Bronchial epithelial cell (primary cell): ENCODE data around the gene CTNND2. TPM values are rescaled to one million over a fixed set of nuclear protein-coding genes. Genes with fewer than 3 reads are reported as not detected.
"Not testable (repeated sequence)": the region's sequence is repeated elsewhere in the genome, so short reads cannot be mapped to it uniquely, and the experiment has no call there.

Experiments used
- DNase-seq: peaks from one replicate; pipeline ENCODE4 v3.0.0-alpha.2; 2010; ENCODE audit warnings: low read depth
- FAIRE-seq: peaks from 2 replicates; lab custom pipeline; 2011; peaks lifted over from hg19 to GRCh38; lab: Jason Lieb, UNC
- H3K27me3 ChIP-seq: 2 replicates; pipeline ENCODE4 v1.5.1; 2011; ENCODE audit warnings: low read length; ENCODE audit not compliant: control insufficient read depth, insufficient read depth
- H3K36me3 ChIP-seq: 2 replicates; pipeline ENCODE4 v1.5.1; 2011; ENCODE audit warnings: low read length; ENCODE audit not compliant: control insufficient read depth, insufficient read depth
- H3K4me3 ChIP-seq: 2 replicates; pipeline ENCODE4 v1.5.1; 2011; ENCODE audit warnings: mild to moderate bottlenecking, low read depth, low read length, control low read depth
- CTCF ChIP-seq: IDR thresholded peaks from 2 replicates; pipeline ENCODE4 v1.5.1; 2011; ENCODE audit warnings: mild to moderate bottlenecking, moderate library complexity, low read length, control low read depth, inconsistent platforms; ENCODE audit not compliant: insufficient read depth, severe bottlenecking
- total RNA-seq: library from RNA; depleted of rRNA; stranded (reverse); fragments of >200 nt; gene quantifications from 2 replicates; pipeline ENCODE4 v1.2.1, GENCODE V29; 2014

The CTNND2 gene
- total RNA-seq, 1 donor from 2014 or later, result not detected

- no peaks in the 10 kb centered on the region for H3K36me3 ChIP-seq
- no peak for TF ChIP-seq CTCF
- FAIRE-seq, result peak; percentile 93
- DNase-seq, result no peak
- H3K27me3 ChIP-seq, result no peaks in the 10 kb centered on the region
- no peak overlapping the region for H3K4me3 ChIP-seq
Measured at GRCh38 chr5:11007269-11007870, 896.9 kb downstream of the CTNND2 start.

- not testable (repeated sequence) for FAIRE-seq, DNase-seq, H3K27me3 ChIP-seq, H3K36me3 ChIP-seq, H3K4me3 ChIP-seq
Measured at GRCh38 chr5:11004523-11004922, 899.7 kb downstream of the CTNND2 start.

GRCh38 chr5:11000515-11001353 is 903.5 kb downstream of the CTNND2 start:
- DNase-seq (no peak), FAIRE-seq (no peak)
- no peak overlapping the region for H3K4me3 ChIP-seq
- H3K36me3 ChIP-seq, result no peaks in the 10 kb centered on the region
- no peaks in the 10 kb centered on the region for H3K27me3 ChIP-seq
- TF ChIP-seq CTCF, result no peak

- H3K27me3 ChIP-seq, result no peaks in the 10 kb centered on the region
- no peak for FAIRE-seq
- H3K36me3 ChIP-seq, result no peaks in the 10 kb centered on the region
Measured at GRCh38 chr5:10999714-11000113, 904.5 kb downstream of the CTNND2 start.

GRCh38 chr5:10995891-10996290 is 908.4 kb downstream of the CTNND2 start:
- DNase-seq (no peak), FAIRE-seq (no peak)
- H3K27me3 ChIP-seq, result no peaks in the 10 kb centered on the region
- no peak for TF ChIP-seq CTCF
- H3K36me3 ChIP-seq, result no peaks in the 10 kb centered on the region
- H3K4me3 ChIP-seq, result no peak overlapping the region

More at GRCh38 chr5:10999714-11000113, 904.5 kb downstream of the CTNND2 start:
- TF ChIP-seq CTCF, result no peak
- no peak for DNase-seq
- H3K4me3 ChIP-seq, result no peak overlapping the region

- DNase-seq (no peak), FAIRE-seq (no peak)
- no peaks in the 10 kb centered on the region for H3K36me3 ChIP-seq
- no peak overlapping the region for H3K4me3 ChIP-seq
- TF ChIP-seq CTCF, result no peak
- no peaks in the 10 kb centered on the region for H3K27me3 ChIP-seq
Measured at GRCh38 chr5:10994091-10994986, 909.9 kb downstream of the CTNND2 start.
